NT2/D1 (cell line): Measurements from ENCODE around the gene PON2.

Source experiments
- SUZ12 ChIP-seq: IDR thresholded peaks from 2 replicates; pipeline ENCODE4 v1.6.1; 2011; ENCODE audit not compliant: insufficient read length, insufficient read depth; ENCODE audit errors: extremely low read depth
- ZNF274 ChIP-seq: IDR thresholded peaks from 2 replicates; pipeline ENCODE4 v1.6.1; 2011; ENCODE audit warnings: mild to moderate bottlenecking, low read depth, low read length

- TF ChIP-seq ZNF274 (no peak), SUZ12 (no peak)
Measured at GRCh38 chr7:95440394-95441038, 5.7 kb upstream of the PON2 start.
